ENCODE results near the gene CTNNBL1. TPM values are rescaled to one million over a fixed set of nuclear protein-coding genes. Genes with fewer than 3 reads are reported as not detected.

Gene CTNNBL1
- total RNA-seq, 1 experiment from 2014 or later, result 203 TPM

- Histone ChIP-seq H3K27me3 (replicated peaks; ENCODE audit: control insufficient read depth, insufficient read depth, low read length) (no peaks in the 10 kb centered on the region), H3K4me1 (no peaks in the 10 kb centered on the region), H3K9me3 (no peaks in the 10 kb centered on the region), H3K36me3 (ENCODE audit: control insufficient read depth, insufficient read depth, low read length) (no peaks in the 10 kb centered on the region; the same call in none of the 2 replicates), H3K4me3 (ENCODE audit: low read depth, low read length) (no peak overlapping the region)
- no peak for DNase-seq
- ChIA-PET CTCF (no interaction called here), POLR2A (no interaction called here)
- Mint-ChIP-seq H3K4me1 (ENCODE audit: low read depth, unreplicated experiment) (no peaks in the 10 kb centered on the region), H3K27me3 (ENCODE audit: insufficient read depth, unreplicated experiment) (no peaks in the 10 kb centered on the region), H3K9me3 (ENCODE audit: unreplicated experiment) (no peaks in the 10 kb centered on the region), H3K36me3 (ENCODE audit: insufficient read depth, unreplicated experiment) (peaks cover 9% of the 10 kb centered on the region), H3K4me3 (ENCODE audit: unreplicated experiment) (no peak overlapping the region), H3K27ac (ENCODE audit: unreplicated experiment) (no peak overlapping the region)
- intact Hi-C loops (cut with micrococcal nuclease; ENCODE audit: unreplicated experiment), result no loop called here
- TF ChIP-seq, protein P1, sequence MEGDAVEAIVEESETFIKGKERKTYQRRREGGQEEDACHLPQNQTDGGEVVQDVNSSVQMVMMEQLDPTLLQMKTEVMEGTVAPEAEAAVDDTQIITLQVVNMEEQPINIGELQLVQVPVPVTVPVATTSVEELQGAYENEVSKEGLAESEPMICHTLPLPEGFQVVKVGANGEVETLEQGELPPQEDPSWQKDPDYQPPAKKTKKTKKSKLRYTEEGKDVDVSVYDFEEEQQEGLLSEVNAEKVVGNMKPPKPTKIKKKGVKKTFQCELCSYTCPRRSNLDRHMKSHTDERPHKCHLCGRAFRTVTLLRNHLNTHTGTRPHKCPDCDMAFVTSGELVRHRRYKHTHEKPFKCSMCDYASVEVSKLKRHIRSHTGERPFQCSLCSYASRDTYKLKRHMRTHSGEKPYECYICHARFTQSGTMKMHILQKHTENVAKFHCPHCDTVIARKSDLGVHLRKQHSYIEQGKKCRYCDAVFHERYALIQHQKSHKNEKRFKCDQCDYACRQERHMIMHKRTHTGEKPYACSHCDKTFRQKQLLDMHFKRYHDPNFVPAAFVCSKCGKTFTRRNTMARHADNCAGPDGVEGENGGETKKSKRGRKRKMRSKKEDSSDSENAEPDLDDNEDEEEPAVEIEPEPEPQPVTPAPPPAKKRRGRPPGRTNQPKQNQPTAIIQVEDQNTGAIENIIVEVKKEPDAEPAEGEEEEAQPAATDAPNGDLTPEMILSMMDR (IDR thresholded peaks at IDR 0.05; ENCODE audit: insufficient read depth in 1 of 2, low read depth in 1 of 2, low read length in 1 of 2, severe bottlenecking in 1 of 2, unreplicated experiment in 1 of 2), result no peak
- BruUV-seq (replicated peaks), result no TSS peak
Observed at GRCh38 chr20:37864298-37864697, 170.5 kb downstream of the CTNNBL1 start.

- H3K9me3 Mint-ChIP-seq (ENCODE audit: unreplicated experiment), result no peaks in the 10 kb centered on the region
- TF ChIP-seq, protein P1 (IDR thresholded peaks at IDR 0.05; ENCODE audit: insufficient read depth in 1 of 2, low read depth in 1 of 2, low read length in 1 of 2, severe bottlenecking in 1 of 2, unreplicated experiment in 1 of 2), result no peak
- intact Hi-C loops (cut with micrococcal nuclease; ENCODE audit: unreplicated experiment), result no loop called here
- no peaks in the 10 kb centered on the region for H3K9me3 ChIP-seq
- ChIA-PET CTCF (interaction anchor here (1.2 kb wide), 1 partner anchor 12 kb away, joined by 4 read pairs; no protein-coding TSS in a partner anchor), POLR2A (no interaction called here)
- no peaks in the 10 kb centered on the region for H3K4me1 ChIP-seq
- no peaks in the 10 kb centered on the region for H3K4me1 Mint-ChIP-seq (ENCODE audit: low read depth, unreplicated experiment)
- no TSS peak for BruUV-seq (replicated peaks)
- DNase-seq, result no peak
- H3K4me3 Mint-ChIP-seq (ENCODE audit: unreplicated experiment), result no peak overlapping the region
- H3K27ac Mint-ChIP-seq (ENCODE audit: unreplicated experiment), result no peak overlapping the region
- H3K36me3 ChIP-seq (ENCODE audit: control insufficient read depth, insufficient read depth, low read length), result no peaks in the 10 kb centered on the region; the same call in none of the 2 replicates
- no peaks in the 10 kb centered on the region for H3K27me3 ChIP-seq (replicated peaks; ENCODE audit: control insufficient read depth, insufficient read depth, low read length)
- no peaks in the 10 kb centered on the region for H3K27me3 Mint-ChIP-seq (ENCODE audit: insufficient read depth, unreplicated experiment)
- no peak overlapping the region for H3K4me3 ChIP-seq (ENCODE audit: low read depth, low read length)
- peaks cover 16% of the 10 kb centered on the region for H3K36me3 Mint-ChIP-seq (ENCODE audit: insufficient read depth, unreplicated experiment)
Observed at GRCh38 chr20:37866051-37866450, 172.2 kb downstream of the CTNNBL1 start.

DNA sequence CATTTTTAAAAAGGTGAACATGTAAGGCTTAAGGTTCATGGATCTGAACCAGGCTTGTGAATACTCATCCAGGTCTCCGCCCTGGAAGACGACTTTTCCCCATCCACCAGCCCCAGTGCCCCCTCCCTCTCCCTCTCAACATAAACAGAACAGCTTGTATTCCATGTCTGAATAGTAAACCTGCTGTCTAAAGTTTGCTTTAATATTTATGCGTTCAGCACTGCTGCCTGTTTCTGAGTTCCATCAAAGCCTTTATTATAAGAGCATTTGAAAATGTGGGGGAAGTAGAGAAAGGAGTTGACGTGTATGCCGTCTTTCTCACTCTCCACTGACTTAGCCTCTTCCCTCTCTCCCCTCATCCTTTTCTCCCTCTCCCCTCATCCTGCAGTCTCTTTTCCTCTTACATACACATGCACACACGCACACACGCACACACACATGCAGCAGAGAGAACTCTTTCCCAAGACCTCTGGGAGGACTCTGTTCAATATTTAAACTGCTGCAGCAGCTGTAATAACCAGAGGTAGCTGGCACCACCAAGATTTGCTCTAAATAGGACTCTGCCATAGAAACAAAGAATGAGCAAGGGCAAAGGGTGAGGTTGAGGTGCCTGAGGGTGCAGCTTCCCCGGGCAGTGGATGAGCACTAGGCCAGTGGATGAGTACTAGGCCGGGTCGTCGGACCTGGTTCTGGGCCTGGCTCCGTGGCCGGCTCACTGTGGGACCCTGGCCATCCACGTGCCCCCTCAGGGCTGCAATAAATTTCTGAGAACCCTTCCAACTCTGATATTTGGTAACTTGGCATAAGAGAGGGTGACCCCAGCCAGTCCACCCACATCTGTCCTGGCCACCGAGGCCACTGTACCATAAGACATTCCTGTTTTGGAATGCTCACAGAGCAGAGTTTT lies 173.7 kb downstream of the CTNNBL1 start:
- Mint-ChIP-seq H3K36me3 (ENCODE audit: insufficient read depth, unreplicated experiment) (peaks cover 15% of the 10 kb centered on the region), H3K27me3 (ENCODE audit: insufficient read depth, unreplicated experiment) (no peaks in the 10 kb centered on the region), H3K27ac (ENCODE audit: unreplicated experiment) (no peak overlapping the region), H3K9me3 (ENCODE audit: unreplicated experiment) (no peaks in the 10 kb centered on the region), H3K4me1 (ENCODE audit: low read depth, unreplicated experiment) (no peaks in the 10 kb centered on the region), H3K4me3 (ENCODE audit: unreplicated experiment) (no peak overlapping the region)
- intact Hi-C loops (cut with micrococcal nuclease; ENCODE audit: unreplicated experiment), result no loop called here
- H3K27me3 ChIP-seq (replicated peaks; ENCODE audit: control insufficient read depth, insufficient read depth, low read length), result no peaks in the 10 kb centered on the region
- no TSS peak for BruUV-seq (replicated peaks)
- TF ChIP-seq, protein P1 (IDR thresholded peaks at IDR 0.05; ENCODE audit: insufficient read depth in 1 of 2, low read depth in 1 of 2, low read length in 1 of 2, severe bottlenecking in 1 of 2, unreplicated experiment in 1 of 2), result no peak
- ChIA-PET POLR2A (no interaction called here), CTCF (no interaction called here)
- H3K4me1 ChIP-seq, result no peaks in the 10 kb centered on the region
- H3K4me3 ChIP-seq (ENCODE audit: low read depth, low read length), result no peak overlapping the region
- DNase-seq, result no peak
- H3K36me3 ChIP-seq (ENCODE audit: control insufficient read depth, insufficient read depth, low read length), result no peaks in the 10 kb centered on the region; the same call in 1 of the 2 replicates
- H3K9me3 ChIP-seq, result no peaks in the 10 kb centered on the region
